H1 (cell line): ENCODE data around the gene RBM47. TPM values are rescaled to one million over a fixed set of nuclear protein-coding genes. Genes with fewer than 3 reads are reported as not detected.

Source experiments
- CTCF ChIA-PET: fragments of 300-600 bp; sonication (Branson Sonifier 250); formaldehyde crosslinking; loops from one replicate; lab custom pipeline; 2021; ENCODE audit not compliant: partially characterized antibody; lab: Charles Lee
- POLR2A ChIA-PET: fragments of 300-600 bp; sonication (Branson Sonifier 250); formaldehyde crosslinking; loops from one replicate; lab custom pipeline; 2021; ENCODE audit warnings: inconsistent platforms; ENCODE audit not compliant: partially characterized antibody; lab: Charles Lee
- DNase-seq, 2 experiments: peaks; one replicate each; pipeline versions ENCODE4 v3.0.0 to v3.0.0-alpha.2; 2010 to 2022; ENCODE audit warnings: low spot score in 2 of 2, low read depth in 1 of 2, mixed read lengths in 1 of 2
- FAIRE-seq: peaks from 2 replicates; lab custom pipeline; 2011; peaks lifted over from hg19 to GRCh38; lab: Jason Lieb, UNC
- H2AFZ ChIP-seq: 2 replicates; pipeline ENCODE4 v1.8.1; 2012; ENCODE audit warnings: low read length, inconsistent platforms
- H2AK5ac ChIP-seq: 2 replicates; pipeline ENCODE4 v1.6.1; 2013; ENCODE audit warnings: low read depth, low read length
- H2BK120ac ChIP-seq: replicated peaks from 2 replicates; pipeline ENCODE3; 2013; ENCODE audit warnings: low read depth, low read length, inconsistent platforms
- H2BK12ac ChIP-seq: 2 replicates; pipeline ENCODE4 v1.6.1; 2013; ENCODE audit warnings: low read depth, low read length
- H2BK15ac ChIP-seq: 2 replicates; pipeline ENCODE4 v1.6.1; 2013; ENCODE audit warnings: low read length
- H2BK20ac ChIP-seq: 2 replicates; pipeline ENCODE4 v1.6.1; 2013; ENCODE audit warnings: low read length
- H2BK5ac ChIP-seq: 2 replicates; pipeline ENCODE4 v1.6.1; 2013; ENCODE audit warnings: low read depth, low read length
- H3K14ac ChIP-seq: 2 replicates; pipeline ENCODE4 v1.6.1; 2013; ENCODE audit warnings: inconsistent platforms; ENCODE audit not compliant: insufficient read length
- H3K18ac ChIP-seq: 2 replicates; pipeline ENCODE4 v1.6.1; 2013; ENCODE audit warnings: low read length; ENCODE audit errors: extremely low read depth
- H3K23ac ChIP-seq: 2 replicates; pipeline ENCODE4 v1.6.1; 2013; ENCODE audit warnings: inconsistent platforms; ENCODE audit not compliant: insufficient read length
- H3K23me2 ChIP-seq: 2 replicates; pipeline ENCODE4 v1.6.1; 2013; ENCODE audit warnings: low read depth, low read length
- H3K27ac ChIP-seq: 2 replicates; pipeline ENCODE4 v1.6.1; 2011; ENCODE audit warnings: low read depth, low read length, inconsistent platforms
- H3K27me3 ChIP-seq, 4 experiments: replicated peaks in 1 of 4; 1 replicate in 1 of 4; 2 replicates in 3 of 4; pipeline versions ENCODE4 v1.6.1 to v1.8.1; 2011 to 2013; ENCODE audit warnings: low read length in 3 of 4, mild to moderate bottlenecking in 3 of 4, inconsistent platforms in 2 of 4, mixed read lengths in 2 of 4, moderate library complexity in 1 of 4; ENCODE audit not compliant: control insufficient read depth in 3 of 4, insufficient read depth in 3 of 4; ENCODE audit errors: extremely low read depth in 1 of 4
- H3K36me3 ChIP-seq, 4 experiments: 2 replicates each; pipeline versions ENCODE4 v1.6.1 to v1.8.1; 2011 to 2013; ENCODE audit warnings: mild to moderate bottlenecking in 4 of 4, low read length in 3 of 4, moderate library complexity in 2 of 4, control low read depth in 1 of 4, inconsistent platforms in 1 of 4; ENCODE audit not compliant: insufficient read depth in 4 of 4, control insufficient read depth in 2 of 4
- H3K4ac ChIP-seq: replicated peaks from 2 replicates; pipeline ENCODE3; 2013; ENCODE audit warnings: low read length, low read depth, mixed read lengths, inconsistent platforms; ENCODE audit not compliant: insufficient read length
- H3K4me1 ChIP-seq, 4 experiments: replicated peaks in 1 of 4; 1 replicate in 1 of 4; 2 replicates in 3 of 4; pipeline versions ENCODE4 v1.6.1 to v1.8.1; 2011 to 2013; ENCODE audit warnings: low read length in 3 of 4, inconsistent platforms in 2 of 4, mixed read lengths in 1 of 4; ENCODE audit not compliant: insufficient read depth in 4 of 4, control insufficient read depth in 3 of 4
- H3K4me2 ChIP-seq, 2 experiments: 2 replicates each; pipeline versions ENCODE4 v1.6.1 to v1.8.1; 2011 to 2013; ENCODE audit warnings: low read depth in 2 of 2, low read length in 2 of 2, control low read depth in 1 of 2, inconsistent platforms in 1 of 2, mild to moderate bottlenecking in 1 of 2; ENCODE audit not compliant: insufficient read depth in 1 of 2
- H3K4me3 ChIP-seq, 4 experiments: fragments of 200-600, 300-600 bp in 1 of 4; sonication (generic), shearing (Covaris generic), sonication (Bioruptor Twin) in 1 of 4; 2 replicates each; pipeline versions ENCODE4 v1.5.1 to v1.8.1; 2011 to 2016; ENCODE audit warnings: low read length in 4 of 4, low read depth in 3 of 4, control low read depth in 2 of 4, inconsistent platforms in 2 of 4, mild to moderate bottlenecking in 2 of 4, mixed read lengths in 1 of 4, moderate library complexity in 1 of 4; ENCODE audit not compliant: insufficient read depth in 2 of 4; ENCODE audit errors: extremely low read depth in 1 of 4
- H3K56ac ChIP-seq: replicated peaks from 2 replicates; pipeline ENCODE3; 2013; ENCODE audit warnings: low read depth, mild to moderate bottlenecking, mixed read lengths, low read length, inconsistent platforms; ENCODE audit not compliant: insufficient read length
- H3K79me1 ChIP-seq: 2 replicates; pipeline ENCODE4 v1.6.1; 2013; ENCODE audit warnings: low read depth, low read length, control low read depth
- H3K79me2 ChIP-seq, 2 experiments: 2 replicates each; pipeline versions ENCODE4 v1.6.1 to v1.8.1; 2012 to 2013; ENCODE audit warnings: low read length in 2 of 2, mild to moderate bottlenecking in 2 of 2, inconsistent platforms in 1 of 2; ENCODE audit not compliant: insufficient read depth in 2 of 2, control insufficient read depth in 1 of 2
- H3K9ac ChIP-seq, 4 experiments: replicated peaks in 1 of 4; 1 replicate in 1 of 4; 2 replicates in 3 of 4; pipeline versions ENCODE4 v1.6.1 to v1.8.1; 2011 to 2013; ENCODE audit warnings: low read depth in 3 of 4, low read length in 3 of 4, control low read depth in 2 of 4, mild to moderate bottlenecking in 2 of 4, moderate library complexity in 2 of 4, inconsistent platforms in 1 of 4; ENCODE audit errors: extremely low read depth in 1 of 4
- H3K9me3 ChIP-seq, 2 experiments: 2 replicates each; pipeline versions ENCODE4 v1.6.1 to v1.8.1; 2012 to 2013; ENCODE audit warnings: mild to moderate bottlenecking in 2 of 2, moderate library complexity in 2 of 2, control low read depth in 1 of 2, inconsistent platforms in 1 of 2, low read depth in 1 of 2, low read length in 1 of 2, mixed read lengths in 1 of 2; ENCODE audit not compliant: insufficient read depth in 2 of 2
- H4K20me1 ChIP-seq, 2 experiments: replicated peaks in 1 of 2; 2 replicates each; pipeline versions ENCODE3 to v1.8.1; 2011 to 2013; ENCODE audit warnings: inconsistent platforms in 2 of 2, low read length in 2 of 2, mild to moderate bottlenecking in 1 of 2; ENCODE audit not compliant: insufficient read depth in 2 of 2, control insufficient read depth in 1 of 2
- H4K5ac ChIP-seq: 2 replicates; pipeline ENCODE4 v1.6.1; 2013; ENCODE audit warnings: low read length, low read depth, mixed read lengths, inconsistent platforms; ENCODE audit not compliant: insufficient read length
- H4K8ac ChIP-seq: 2 replicates; pipeline ENCODE4 v1.8.0; 2013; ENCODE audit warnings: mild to moderate bottlenecking, moderate library complexity, low read length, inconsistent platforms; ENCODE audit not compliant: insufficient read depth; ENCODE audit errors: extremely low read depth
- H4K91ac ChIP-seq: replicated peaks from 2 replicates; pipeline ENCODE3; 2013; ENCODE audit warnings: low read length, mixed read lengths, inconsistent platforms; ENCODE audit not compliant: insufficient read length
- FOSL1 ChIP-seq: IDR thresholded peaks from 2 replicates; pipeline ENCODE4 v1.6.1; 2011; ENCODE audit warnings: mild to moderate bottlenecking, low read depth, low read length, moderate library complexity; ENCODE audit not compliant: insufficient read depth
- KDM4A ChIP-seq: IDR thresholded peaks from one replicate; pipeline ENCODE4 v1.7.1; 2012; ENCODE audit warnings: low read depth, mild to moderate bottlenecking, moderate library complexity, low read length, inconsistent platforms; ENCODE audit not compliant: severe bottlenecking
- WGBS, 2 experiments: shearing (Covaris generic) in 1 of 2; methylation state at CpG; one replicate each; pipeline versions ENCODE4 v1.1.6 to v1.1.7; 2013 to 2015; ENCODE audit warnings: low lambda C conversion rate in 2 of 2, mixed read lengths in 2 of 2, inconsistent platforms in 1 of 2, low coverage in 1 of 2, missing lambda C conversion rate in 1 of 2; ENCODE audit not compliant: insufficient replicate concordance in 2 of 2, insufficient coverage in 1 of 2, insufficient read length in 1 of 2; ENCODE audit errors: extremely low coverage in 1 of 2, missing lambda C conversion rate in 1 of 2; 5-methylcytosine and 5-hydroxymethylcytosine counted together
- polyA plus RNA-seq, 7 experiments: library from polyadenylated mRNA; depleted of rRNA in 3 of 7; stranded (reverse) in 5 of 7; unstranded in 2 of 7; fragments of >200 nt in 5 of 7; fragments of 200-250 nt in 2 of 7; gene quantifications; 1 replicate in 5 of 7; 2 replicates in 1 of 7; 4 replicates in 1 of 7; pipeline versions ENCODE4 v1.2.1 to v1.2.3, GENCODE V29; 2011 to 2013; ENCODE audit warnings: missing spikeins in 2 of 7, mixed read lengths in 2 of 7
- total RNA-seq: library from RNA; stranded (reverse); fragmentation: NEBNext Ultra II Directional; extraction: Animal tissue kit (Norgen Biotek cat#: 25700); gene quantifications from 2 replicates; pipeline ENCODE4 v1.2.1, GENCODE V29; 2021

The RBM47 gene
- total and polyA plus RNA-seq, 2 of the 8 experiments (the other 6 are each of a cell fraction or from before 2014, with no cell fraction given), result 42.8 to 78.9 TPM

DNA sequence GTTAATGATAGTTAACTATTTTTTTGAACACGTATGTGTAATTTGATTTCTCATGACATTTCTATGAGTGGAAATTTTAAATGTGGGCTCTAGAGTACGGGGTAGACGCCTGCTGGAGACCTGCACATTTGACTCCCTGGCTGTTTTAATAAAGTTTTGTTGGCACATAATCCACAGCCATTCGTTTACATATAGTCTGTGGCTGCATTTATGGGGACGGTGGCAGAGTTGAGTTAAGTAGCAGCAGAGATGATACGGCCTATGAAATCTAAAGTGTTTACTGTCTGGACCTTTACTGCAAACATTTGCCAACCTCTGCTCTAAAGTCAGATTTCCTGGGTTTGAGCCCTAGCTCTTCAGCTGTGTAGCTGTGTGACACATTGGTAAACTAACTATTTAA, 175.8 kb downstream of the RBM47 start:
- Histone ChIP-seq H4K5ac (no peak overlapping the region), H2BK5ac (no peak overlapping the region), H3K18ac (no peak overlapping the region), H3K4me3 (no peak overlapping the region), H3K23ac (no peak overlapping the region), H2AFZ (no peak overlapping the region), H3K79me1 (no peaks in the 10 kb centered on the region), H3K9ac (no peak overlapping the region), H2BK20ac (no peak overlapping the region), H3K4me2 (no peak overlapping the region), H3K14ac (no peak overlapping the region), H3K4ac (no peak overlapping the region), H4K8ac (no peak overlapping the region), H3K9me3 (no peaks in the 10 kb centered on the region), H2AK5ac (no peak overlapping the region), H4K91ac (no peak overlapping the region), H3K79me2 (0 out of 4 replicates have a peak, but pooled peaks cover 0 to 12% of the 10 kb centered on the region in 2 experiments), H3K4me1 (peaks cover 0 to 3% (median 2%) of the 10 kb centered on the region in 4 experiments; a peak in 2 of 7 replicates), H3K56ac (no peak overlapping the region), H2BK12ac (no peak overlapping the region), H4K20me1 (no peaks in the 10 kb centered on the region), H2BK15ac (no peak overlapping the region), H2BK120ac (no peak overlapping the region), H3K36me3 (peaks cover 0 to 6% (median 0%) of the 10 kb centered on the region in 4 experiments; a peak in 1 of 8 replicates), H3K27ac (no peak overlapping the region), H3K27me3 (no peaks in the 10 kb centered on the region), H3K23me2 (no peaks in the 10 kb centered on the region)
- POLR2A ChIA-PET, result no interaction called here
- 89% methylated on average over 6 of the region's 6 CpGs; no CpG with 5 or more reads in 1 of the 2 experiments for WGBS, 2 experiments
- CTCF ChIA-PET, result interaction anchor here (1.0 to 1.5 kb wide), 2 partner anchors 20 to 265 kb away, joined by 4 read pairs; no protein-coding TSS in a partner anchor
- no peak for FAIRE-seq
- no peak for DNase-seq
- no peak for TF ChIP-seq KDM4A
- no peak for TF ChIP-seq FOSL1
